ENCODE data around the gene SPECC1L.

DNA sequence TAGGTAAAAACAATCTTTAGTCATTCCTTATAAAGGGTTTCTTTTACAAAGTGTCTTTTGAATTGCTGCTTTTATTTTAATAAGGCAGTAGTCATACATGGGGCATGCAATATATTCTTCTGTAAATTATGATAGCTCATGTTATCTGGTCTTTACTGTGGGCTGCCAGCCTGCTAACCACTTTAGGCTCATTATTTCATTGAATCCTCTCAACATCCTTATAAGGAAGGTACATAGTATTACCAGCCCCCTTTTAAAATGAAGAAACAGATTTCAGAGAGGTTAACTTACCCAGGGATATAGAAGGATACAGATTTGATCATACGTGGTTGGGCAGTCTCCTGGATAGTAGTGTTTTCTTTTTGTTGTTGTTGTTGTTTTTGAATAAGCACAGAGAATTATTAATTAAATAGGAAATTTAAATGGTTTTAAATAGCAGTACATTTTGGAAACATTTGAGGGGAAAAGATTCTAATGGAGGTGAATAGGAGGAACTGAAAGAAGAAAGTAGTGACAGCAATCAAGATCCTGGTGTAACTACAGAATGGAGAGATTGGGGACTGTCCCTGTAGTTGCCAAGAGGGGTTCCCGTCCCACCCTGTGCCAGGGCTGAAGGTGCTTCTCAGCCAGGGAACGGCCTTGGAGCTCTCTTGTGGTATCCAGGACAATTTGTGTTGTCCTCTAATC lies 21.0 kb downstream of the SPECC1L start:
- TF ChIP-seq, protein P1, sequence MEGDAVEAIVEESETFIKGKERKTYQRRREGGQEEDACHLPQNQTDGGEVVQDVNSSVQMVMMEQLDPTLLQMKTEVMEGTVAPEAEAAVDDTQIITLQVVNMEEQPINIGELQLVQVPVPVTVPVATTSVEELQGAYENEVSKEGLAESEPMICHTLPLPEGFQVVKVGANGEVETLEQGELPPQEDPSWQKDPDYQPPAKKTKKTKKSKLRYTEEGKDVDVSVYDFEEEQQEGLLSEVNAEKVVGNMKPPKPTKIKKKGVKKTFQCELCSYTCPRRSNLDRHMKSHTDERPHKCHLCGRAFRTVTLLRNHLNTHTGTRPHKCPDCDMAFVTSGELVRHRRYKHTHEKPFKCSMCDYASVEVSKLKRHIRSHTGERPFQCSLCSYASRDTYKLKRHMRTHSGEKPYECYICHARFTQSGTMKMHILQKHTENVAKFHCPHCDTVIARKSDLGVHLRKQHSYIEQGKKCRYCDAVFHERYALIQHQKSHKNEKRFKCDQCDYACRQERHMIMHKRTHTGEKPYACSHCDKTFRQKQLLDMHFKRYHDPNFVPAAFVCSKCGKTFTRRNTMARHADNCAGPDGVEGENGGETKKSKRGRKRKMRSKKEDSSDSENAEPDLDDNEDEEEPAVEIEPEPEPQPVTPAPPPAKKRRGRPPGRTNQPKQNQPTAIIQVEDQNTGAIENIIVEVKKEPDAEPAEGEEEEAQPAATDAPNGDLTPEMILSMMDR (IDR thresholded peaks at IDR 0.05) = no peak
- TF ChIP-seq POLR2A (IDR thresholded peaks at IDR 0.05) (no peak), POLR2AphosphoS5 (IDR thresholded peaks at IDR 0.05) (no peak), EP300 (IDR thresholded peaks at IDR 0.05; ENCODE audit: low read depth) (no peak)
